Measurements from ENCODE around the gene SSC5D.

SSC5D gene

GRCh38 chr19:55546011-55546410 lies 57.8 kb downstream of the SSC5D start:
- no peak for TF ChIP-seq POU6F1 (CRISPR knock-in tag; IDR thresholded peaks at IDR 0.05; ENCODE audit: borderline replicate concordance, low read depth)
- TF ChIP-seq, protein P1, sequence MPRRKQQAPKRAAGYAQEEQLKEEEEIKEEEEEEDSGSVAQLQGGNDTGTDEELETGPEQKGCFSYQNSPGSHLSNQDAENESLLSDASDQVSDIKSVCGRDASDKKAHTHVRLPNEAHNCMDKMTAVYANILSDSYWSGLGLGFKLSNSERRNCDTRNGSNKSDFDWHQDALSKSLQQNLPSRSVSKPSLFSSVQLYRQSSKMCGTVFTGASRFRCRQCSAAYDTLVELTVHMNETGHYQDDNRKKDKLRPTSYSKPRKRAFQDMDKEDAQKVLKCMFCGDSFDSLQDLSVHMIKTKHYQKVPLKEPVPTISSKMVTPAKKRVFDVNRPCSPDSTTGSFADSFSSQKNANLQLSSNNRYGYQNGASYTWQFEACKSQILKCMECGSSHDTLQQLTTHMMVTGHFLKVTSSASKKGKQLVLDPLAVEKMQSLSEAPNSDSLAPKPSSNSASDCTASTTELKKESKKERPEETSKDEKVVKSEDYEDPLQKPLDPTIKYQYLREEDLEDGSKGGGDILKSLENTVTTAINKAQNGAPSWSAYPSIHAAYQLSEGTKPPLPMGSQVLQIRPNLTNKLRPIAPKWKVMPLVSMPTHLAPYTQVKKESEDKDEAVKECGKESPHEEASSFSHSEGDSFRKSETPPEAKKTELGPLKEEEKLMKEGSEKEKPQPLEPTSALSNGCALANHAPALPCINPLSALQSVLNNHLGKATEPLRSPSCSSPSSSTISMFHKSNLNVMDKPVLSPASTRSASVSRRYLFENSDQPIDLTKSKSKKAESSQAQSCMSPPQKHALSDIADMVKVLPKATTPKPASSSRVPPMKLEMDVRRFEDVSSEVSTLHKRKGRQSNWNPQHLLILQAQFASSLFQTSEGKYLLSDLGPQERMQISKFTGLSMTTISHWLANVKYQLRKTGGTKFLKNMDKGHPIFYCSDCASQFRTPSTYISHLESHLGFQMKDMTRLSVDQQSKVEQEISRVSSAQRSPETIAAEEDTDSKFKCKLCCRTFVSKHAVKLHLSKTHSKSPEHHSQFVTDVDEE (CRISPR knock-in tag; IDR thresholded peaks at IDR 0.05) = no peak
- TF ChIP-seq CSDC2 (CRISPR knock-in tag; IDR thresholded peaks at IDR 0.05) = no peak
- no peak for TF ChIP-seq SNAI2 (CRISPR knock-in tag; IDR thresholded peaks at IDR 0.05)
- TF ChIP-seq ZNF70 (CRISPR knock-in tag; IDR thresholded peaks at IDR 0.05) = no peak
- TF ChIP-seq ARNTL (CRISPR knock-in tag; IDR thresholded peaks at IDR 0.05; ENCODE audit: borderline replicate concordance, low read depth) = no peak
- TF ChIP-seq GLIS3 (CRISPR knock-in tag; IDR thresholded peaks at IDR 0.05) = no peak
- no peak for TF ChIP-seq PPARA (CRISPR knock-in tag; IDR thresholded peaks at IDR 0.05; ENCODE audit: borderline replicate concordance)

DNA sequence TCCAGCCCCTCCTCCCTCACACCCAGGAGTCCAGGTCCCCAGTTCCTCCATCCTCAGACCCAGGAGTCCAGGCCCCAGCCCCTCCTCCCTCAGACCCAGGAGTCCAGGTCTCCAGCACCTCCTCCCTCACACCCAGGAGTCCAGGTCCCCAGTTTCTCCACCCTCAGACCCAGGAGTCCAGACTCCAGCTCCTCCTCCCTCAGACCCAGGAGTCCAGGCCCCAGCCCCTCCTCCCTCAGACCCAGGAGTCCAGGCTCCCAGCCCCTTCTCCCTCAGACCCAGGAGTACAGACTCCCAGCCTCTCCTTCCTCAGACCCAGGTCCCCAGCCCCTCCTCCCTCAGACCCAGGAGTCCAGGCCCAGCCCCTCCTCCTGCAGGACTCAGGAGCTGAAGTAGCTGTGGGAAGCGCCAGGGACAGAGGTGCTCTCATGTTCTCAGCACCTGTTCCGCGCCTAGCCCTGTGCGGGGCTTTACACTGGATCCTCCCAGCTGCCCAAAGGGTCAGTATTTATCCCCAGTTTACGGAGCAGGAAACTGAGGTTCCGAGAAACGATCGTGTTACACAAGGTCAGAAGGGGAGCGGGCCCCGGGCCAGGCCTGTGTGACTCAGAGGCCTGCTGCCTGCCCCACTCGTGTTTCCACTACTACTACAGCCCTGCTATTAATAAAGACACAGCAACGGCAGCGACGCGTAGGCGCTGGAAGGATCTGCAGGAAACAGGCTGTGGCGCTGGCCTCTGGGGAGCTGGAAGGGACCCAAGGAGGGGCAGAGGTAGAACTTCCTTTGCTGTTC lies 58.8 kb downstream of the SSC5D start:
- TF ChIP-seq TOX (CRISPR knock-in tag; IDR thresholded peaks at IDR 0.05; ENCODE audit: borderline replicate concordance) (no peak), ESRRG (CRISPR knock-in tag; IDR thresholded peaks at IDR 0.05) (no peak), CSDC2 (CRISPR knock-in tag; IDR thresholded peaks at IDR 0.05) (no peak), POU6F1 (CRISPR knock-in tag; IDR thresholded peaks at IDR 0.05; ENCODE audit: borderline replicate concordance, low read depth) (no peak), RARB (CRISPR knock-in tag; IDR thresholded peaks at IDR 0.05) (no peak), ZC3H10 (CRISPR knock-in tag; IDR thresholded peaks at IDR 0.05) (no peak), ZNF70 (CRISPR knock-in tag; IDR thresholded peaks at IDR 0.05) (no peak), PPARA (CRISPR knock-in tag; IDR thresholded peaks at IDR 0.05; ENCODE audit: borderline replicate concordance) (no peak), ZNF565 (CRISPR knock-in tag; conservative IDR thresholded peaks at IDR 0.05; ENCODE audit: low read depth) (no peak), TCF4 (CRISPR knock-in tag; IDR thresholded peaks at IDR 0.05; ENCODE audit: borderline replicate concordance) (no peak)
- TF ChIP-seq, protein P2, sequence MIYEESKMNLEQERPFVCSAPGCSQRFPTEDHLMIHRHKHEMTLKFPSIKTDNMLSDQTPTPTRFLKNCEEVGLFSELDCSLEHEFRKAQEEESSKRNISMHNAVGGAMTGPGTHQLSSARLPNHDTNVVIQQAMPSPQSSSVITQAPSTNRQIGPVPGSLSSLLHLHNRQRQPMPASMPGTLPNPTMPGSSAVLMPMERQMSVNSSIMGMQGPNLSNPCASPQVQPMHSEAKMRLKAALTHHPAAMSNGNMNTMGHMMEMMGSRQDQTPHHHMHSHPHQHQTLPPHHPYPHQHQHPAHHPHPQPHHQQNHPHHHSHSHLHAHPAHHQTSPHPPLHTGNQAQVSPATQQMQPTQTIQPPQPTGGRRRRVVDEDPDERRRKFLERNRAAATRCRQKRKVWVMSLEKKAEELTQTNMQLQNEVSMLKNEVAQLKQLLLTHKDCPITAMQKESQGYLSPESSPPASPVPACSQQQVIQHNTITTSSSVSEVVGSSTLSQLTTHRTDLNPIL (CRISPR knock-in tag; IDR thresholded peaks at IDR 0.05; ENCODE audit: low read depth) = no peak
- ATAC-seq = peak; percentile 70

More at GRCh38 chr19:55546011-55546410, 57.8 kb downstream of the SSC5D start:
- no peak for ATAC-seq

DNA sequence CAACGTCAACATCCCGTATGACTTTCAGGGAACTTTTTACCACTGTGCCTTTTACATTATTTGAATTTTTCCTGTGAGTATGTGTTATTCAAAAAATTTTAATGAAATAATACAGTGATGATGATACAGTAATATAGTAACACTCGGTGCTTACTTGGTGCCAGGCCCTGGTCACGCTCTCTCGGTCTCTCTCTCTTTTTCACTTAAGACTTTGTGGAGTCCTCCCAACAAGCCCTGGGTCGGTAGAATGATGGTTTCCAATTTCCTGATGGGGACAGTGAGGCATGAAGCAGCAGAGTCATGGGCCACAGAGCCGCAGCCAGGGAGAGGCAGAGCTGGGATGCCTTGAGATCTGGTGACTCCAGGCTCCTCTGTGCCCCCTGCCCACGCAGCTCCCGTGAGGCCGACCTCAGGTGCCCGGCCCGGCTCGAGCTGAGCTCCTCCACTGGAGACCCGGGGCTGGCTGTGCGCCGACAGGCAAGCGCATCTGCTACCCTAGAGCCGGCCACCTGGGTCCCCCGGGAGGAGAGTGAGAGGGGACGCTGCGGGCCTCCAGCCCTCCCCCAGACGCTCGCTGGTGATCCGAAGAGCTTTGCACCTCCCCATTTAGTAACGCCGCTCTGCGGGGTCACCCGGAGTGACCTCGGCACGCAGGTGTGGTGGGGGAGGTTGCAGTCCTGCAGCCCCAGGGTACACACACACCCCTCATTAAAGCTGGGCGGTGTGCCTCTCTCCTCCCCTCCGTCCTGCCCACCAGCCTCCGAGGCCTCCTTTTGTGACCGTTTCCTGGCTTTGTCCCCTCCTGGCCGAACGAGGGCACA lies 61.5 kb downstream of the SSC5D start:
- peak; percentile 47 for TF ChIP-seq ISL1 (CRISPR knock-in tag; IDR thresholded peaks at IDR 0.05)
- TF ChIP-seq ZC3H10 (CRISPR knock-in tag; IDR thresholded peaks at IDR 0.05) = no peak
- peak; percentile 76 for ATAC-seq

DNA sequence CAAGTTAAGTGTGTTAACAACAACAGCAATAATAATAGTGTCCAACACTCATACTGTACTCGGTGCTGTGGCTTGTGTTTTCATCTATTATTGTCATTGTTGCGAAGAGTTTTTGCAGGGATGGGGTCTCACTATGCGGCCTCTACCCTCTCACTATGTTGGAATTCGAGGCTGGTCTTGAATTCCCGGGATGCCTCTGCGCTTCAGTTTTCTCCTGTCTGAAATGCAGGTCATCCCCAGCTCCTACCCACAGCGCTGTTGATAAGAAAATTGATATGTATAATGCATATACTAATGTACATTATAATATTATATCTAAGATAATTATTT lies 62.0 kb downstream of the SSC5D start:
- no peak for ATAC-seq
- TF ChIP-seq ZC3H10 (CRISPR knock-in tag; IDR thresholded peaks at IDR 0.05) = no peak

DNA sequence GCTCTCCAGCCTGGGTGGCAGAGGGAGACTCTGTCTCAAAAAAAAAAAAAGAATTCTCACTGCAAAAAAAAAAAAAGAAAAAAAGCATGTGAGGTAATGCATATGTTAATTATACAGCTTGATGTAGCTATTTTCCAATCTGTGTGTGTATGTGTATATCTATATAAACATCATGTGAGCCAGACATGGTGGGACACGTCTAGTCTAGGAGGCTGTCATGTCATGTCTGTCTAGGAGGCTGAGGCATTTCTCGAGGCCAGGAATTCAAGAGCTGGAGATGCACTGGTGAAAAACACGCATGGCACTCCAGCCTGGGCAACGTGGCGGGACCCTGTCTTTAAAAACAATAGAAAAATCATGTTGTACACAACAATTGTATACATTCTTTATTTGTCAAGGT lies 64.0 kb downstream of the SSC5D start:
- ATAC-seq = no peak
- no peak for TF ChIP-seq ARNTL (CRISPR knock-in tag; IDR thresholded peaks at IDR 0.05; ENCODE audit: borderline replicate concordance, low read depth)
- no peak for TF ChIP-seq RARB (CRISPR knock-in tag; IDR thresholded peaks at IDR 0.05)
- TF ChIP-seq ZC3H10 (CRISPR knock-in tag; IDR thresholded peaks at IDR 0.05) = no peak
- TF ChIP-seq GLIS3 (CRISPR knock-in tag; IDR thresholded peaks at IDR 0.05) = no peak
- TF ChIP-seq PATZ1 (CRISPR knock-in tag; IDR thresholded peaks at IDR 0.05; ENCODE audit: borderline replicate concordance) = no peak
- TF ChIP-seq OSR1 (CRISPR knock-in tag; IDR thresholded peaks at IDR 0.05) = no peak
- no peak for TF ChIP-seq PPARA (CRISPR knock-in tag; IDR thresholded peaks at IDR 0.05; ENCODE audit: borderline replicate concordance)
- no peak for TF ChIP-seq TOX (CRISPR knock-in tag; IDR thresholded peaks at IDR 0.05; ENCODE audit: borderline replicate concordance)
- TF ChIP-seq ZNF8 (CRISPR knock-in tag; IDR thresholded peaks at IDR 0.05) = no peak
- no peak for TF ChIP-seq ESRRG (CRISPR knock-in tag; IDR thresholded peaks at IDR 0.05)
- no peak for TF ChIP-seq BACH2 (CRISPR knock-in tag; IDR thresholded peaks at IDR 0.05; ENCODE audit: borderline replicate concordance)
- TF ChIP-seq ZNF565 (CRISPR knock-in tag; conservative IDR thresholded peaks at IDR 0.05; ENCODE audit: low read depth) = no peak
- no peak for TF ChIP-seq CSDC2 (CRISPR knock-in tag; IDR thresholded peaks at IDR 0.05)
- no peak for TF ChIP-seq ZFP3 (CRISPR knock-in tag; IDR thresholded peaks at IDR 0.05)

All from SK-N-SH treated with all-trans-retinoic acid at 6 μM for 48 hours (cell line).